ENCODE results near the gene OR8U1.
"Not testable (repeated sequence)": the region's sequence is repeated elsewhere in the genome, so short reads cannot be mapped to it uniquely, and the experiment has no call there.

Gene OR8U1

GRCh38 chr11:56375324-56375723 is at the start of gene OR8U1:
OR8U1 (plus strand) TSS chr11:56375624; CDS start chr11:56375624, 0 bp downstream.
- DNase-seq: no peak
- intact Hi-C loops (cut with DNase I): no loop called here

DNA sequence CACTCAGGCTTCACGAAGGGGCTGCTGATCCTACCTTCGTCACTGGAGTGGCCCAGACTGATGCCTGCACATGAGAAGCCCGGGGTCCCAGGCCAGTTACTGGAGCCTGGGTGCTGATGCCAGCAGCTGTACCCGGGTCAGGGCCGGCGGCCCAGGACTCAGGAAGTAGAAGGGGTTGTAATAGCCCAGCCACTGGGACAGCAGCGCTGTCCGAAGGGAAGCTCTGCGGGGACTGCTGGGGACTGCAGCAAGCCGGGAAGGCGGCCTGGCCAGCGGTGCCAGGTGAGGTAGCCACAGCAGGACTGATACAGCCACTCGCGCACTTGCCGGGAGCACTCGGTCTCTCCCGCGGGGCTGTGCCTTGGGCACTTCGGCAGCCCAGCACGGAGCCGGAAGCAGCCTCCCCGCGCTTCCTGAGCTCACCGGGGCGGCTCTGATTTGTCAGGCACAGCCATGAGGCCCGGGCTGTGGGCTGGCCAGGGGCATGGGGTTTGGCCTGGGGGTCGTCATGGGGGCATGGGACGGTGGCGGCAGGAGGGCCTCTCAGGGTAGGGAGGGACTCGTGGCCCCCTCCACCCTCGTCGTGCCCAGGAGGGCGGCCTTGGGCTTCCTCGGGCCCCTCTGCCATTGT is 43.4 kb upstream of the OR8U1 start:
- peak in 3 of 10 donors; percentile 53 to 71 (median 69) for DNase-seq
- intact Hi-C loops (cut with DNase I): no loop called here

GRCh38 chr11:56333156-56333555 is 42.3 kb upstream of the OR8U1 start:
- intact Hi-C loops (cut with DNase I): no loop called here
- DNase-seq: no peak

DNA sequence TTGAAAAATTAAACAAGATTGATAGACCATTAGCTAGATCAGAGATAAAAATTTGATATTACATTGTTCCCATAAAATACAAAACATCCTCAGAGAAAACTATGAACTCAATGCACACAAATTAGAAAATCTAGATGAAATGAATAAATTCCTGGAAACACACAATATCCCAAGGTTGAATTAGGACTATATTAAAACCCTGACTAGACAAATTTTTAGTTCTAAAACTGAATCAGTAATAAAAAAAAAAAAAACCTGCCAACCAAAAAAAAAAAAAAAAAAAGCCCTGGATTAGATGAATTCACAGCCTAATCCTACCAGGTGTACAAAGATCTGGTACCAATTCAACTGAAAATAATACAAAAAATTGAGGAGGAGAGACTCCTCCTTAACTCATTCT is 35.1 kb upstream of the OR8U1 start:
- intact Hi-C loops (cut with DNase I): no loop called here
- no peak for DNase-seq

- no peak for DNase-seq
- intact Hi-C loops (cut with DNase I): no loop called here
These were observed 29.7 kb upstream of the OR8U1 start, which contains the start of gene OR8K1 for GRCh38 chr11:56345739-56346138. OR8K1 (plus strand) TSS chr11:56346039; CDS start chr11:56346039, 0 bp downstream.

DNA sequence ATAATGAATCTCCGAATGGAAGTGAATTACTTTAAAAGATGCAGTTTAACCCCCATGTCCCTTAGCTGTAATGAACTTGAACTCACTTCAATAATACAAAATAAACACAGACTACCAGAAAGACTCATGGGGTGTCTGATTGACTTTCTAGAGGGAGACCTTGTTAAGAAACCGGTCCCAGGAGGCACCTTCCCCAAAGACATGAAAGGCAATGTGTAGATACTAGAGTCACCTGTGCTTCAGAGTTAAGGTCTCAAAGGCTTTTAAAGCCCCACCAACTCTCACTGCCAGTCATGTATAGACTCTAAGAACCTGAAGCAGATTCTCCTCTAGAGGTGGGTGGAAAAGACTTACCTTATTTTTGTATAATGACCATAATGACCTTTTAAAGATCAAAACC is 21.4 kb upstream of the OR8U1 start, which contains the start of gene OR8J1:
TSS of gene OR8J1 (plus strand) at position 301 of the 400 bp plus-strand sequence. CDS start 5,956 bp downstream, outside the sequence.
- intact Hi-C loops (cut with DNase I): no loop called here
- no peak for DNase-seq

DNA sequence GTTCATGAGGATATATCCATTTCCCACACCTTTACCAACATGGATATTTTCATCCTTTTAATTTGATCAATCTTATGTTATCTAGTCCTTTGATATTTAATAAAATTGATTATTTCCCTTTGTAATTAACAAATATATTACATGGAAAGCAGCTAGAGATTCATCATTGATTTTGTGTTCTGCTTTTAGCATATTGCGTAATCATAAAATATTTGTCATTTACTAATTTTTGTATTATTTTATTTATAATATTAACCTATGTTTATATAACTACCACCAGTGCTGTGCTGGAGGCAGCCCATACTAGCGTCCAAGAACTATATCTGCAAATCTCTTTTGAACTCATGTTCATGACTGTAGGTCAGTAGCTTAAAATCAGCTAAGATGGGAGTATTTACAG is 4.7 kb downstream of the OR8U1 start:
- no peak for DNase-seq
- intact Hi-C loops (cut with DNase I): no loop called here

GRCh38 chr11:56394381-56394780 is 19.0 kb downstream of the OR8U1 start:
- intact Hi-C loops (cut with DNase I): no loop called here
- DNase-seq: no peak

DNA sequence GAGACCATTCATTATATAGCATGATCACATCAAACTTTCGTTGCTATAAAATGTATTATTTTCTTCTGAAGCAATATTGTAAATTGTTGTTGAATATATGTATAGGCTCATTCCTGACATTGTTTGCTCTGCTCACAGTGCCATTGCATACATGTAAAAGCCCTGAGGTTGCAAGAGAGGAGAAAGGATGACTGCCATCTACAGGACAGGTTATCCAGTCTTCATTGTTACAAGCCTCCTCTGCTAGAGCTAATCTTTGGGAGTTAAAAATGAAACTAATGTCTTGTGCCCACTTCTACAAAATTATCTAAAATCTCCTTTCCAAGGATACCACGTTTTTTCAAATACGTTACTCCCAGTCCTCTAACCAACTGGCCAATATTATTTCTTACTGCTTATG is 20.6 kb downstream of the OR8U1 start:
- no peak for DNase-seq
- intact Hi-C loops (cut with DNase I): no loop called here

DNA sequence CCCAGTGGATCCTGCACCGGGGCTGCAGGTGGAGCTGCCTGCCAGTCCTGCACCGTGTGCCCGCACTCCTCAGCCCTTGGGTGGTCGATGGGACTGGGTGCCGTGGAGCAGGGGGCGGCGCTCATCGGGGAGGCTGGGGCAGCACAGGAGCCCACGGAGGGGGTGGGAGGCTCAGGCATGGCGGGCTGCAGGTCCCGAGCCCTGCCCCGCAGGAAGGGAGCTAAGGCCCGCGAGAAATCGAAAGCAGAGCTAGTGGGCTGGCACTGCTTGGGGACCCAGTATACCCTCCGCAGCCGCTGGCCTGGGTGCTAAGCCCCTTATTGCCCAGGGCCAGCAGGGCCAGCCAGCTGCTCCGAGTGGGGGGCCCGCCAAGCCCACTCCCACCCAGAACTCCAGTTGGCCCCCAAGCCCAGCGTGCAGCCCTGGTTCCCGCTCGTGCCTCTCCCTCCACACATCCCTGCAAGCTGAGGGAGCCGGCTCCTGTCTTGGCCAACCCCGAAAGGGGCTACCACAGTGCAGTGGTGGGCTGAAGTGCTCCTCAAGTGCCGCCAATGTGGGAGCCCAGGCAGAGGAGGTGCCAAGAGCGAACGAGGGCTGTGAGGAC is 26.5 kb downstream of the OR8U1 start:
- DNase-seq: peak in 3 of 10 donors; percentile 60 to 83 (median 61)
- intact Hi-C loops (cut with DNase I): not testable (repeated sequence)

GRCh38 chr11:56404393-56404792 is 29.0 kb downstream of the OR8U1 start:
- DNase-seq: no peak
- intact Hi-C loops (cut with DNase I): no loop called here

DNA sequence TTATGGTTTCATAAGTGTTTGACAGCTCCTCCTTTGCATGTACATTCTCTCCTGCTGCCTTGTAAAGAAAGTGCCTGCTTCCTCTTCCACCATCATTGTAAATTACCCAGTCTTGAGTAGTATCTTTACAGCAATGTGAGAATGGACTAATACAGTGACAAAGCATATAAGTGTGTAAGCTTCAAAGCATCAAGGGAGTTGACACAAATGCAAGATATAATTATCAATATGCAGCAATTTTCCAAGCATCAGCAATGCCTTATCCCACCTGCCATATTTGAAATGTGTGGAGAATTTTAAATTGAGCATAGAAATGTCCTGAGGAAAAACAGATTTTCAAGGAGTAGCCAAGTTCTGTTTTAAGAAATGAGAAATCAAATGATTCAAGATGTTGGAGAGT is 35.4 kb downstream of the OR8U1 start:
- intact Hi-C loops (cut with DNase I): no loop called here
- no peak for DNase-seq

DNA sequence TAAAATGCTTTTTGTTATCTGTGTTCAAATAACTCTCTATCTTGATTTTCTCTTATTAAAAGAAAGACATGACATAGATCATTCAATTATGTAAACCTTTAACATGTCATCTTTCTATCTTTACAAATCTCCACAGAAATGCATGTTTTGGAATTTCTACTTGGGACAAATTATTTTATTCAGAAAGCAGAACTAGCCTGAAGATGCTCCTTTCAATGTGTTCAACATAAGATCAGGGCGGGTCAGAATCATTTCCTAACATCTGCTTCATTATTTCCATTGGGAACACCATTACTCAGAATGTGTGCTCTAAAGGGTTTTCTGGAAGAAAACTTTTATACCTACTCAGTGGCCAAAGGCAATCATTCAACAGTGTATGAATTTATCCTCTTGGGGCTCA is 37.0 kb downstream of the OR8U1 start, which contains the start of gene OR5AL1:
TSS of gene OR5AL1 (plus strand) at position 301 of the 400 bp plus-strand sequence.
- intact Hi-C loops (cut with DNase I): no loop called here
- DNase-seq: no peak
